Endothelial cell of umbilical vein (primary cell): Measurements from ENCODE around the gene RAPH1.

ENCODE experiments used
- CTCF ChIP-seq, 2 donors: IDR thresholded peaks; 1 replicate in 1 of 2; 2 replicates in 1 of 2; pipeline ENCODE4 v1.5.1; 2011; ENCODE audit warnings: low read length in 2 of 2, mild to moderate bottlenecking in 2 of 2, moderate library complexity in 2 of 2, control low read depth in 1 of 2, inconsistent platforms in 1 of 2, low read depth in 1 of 2; ENCODE audit not compliant: insufficient read depth in 1 of 2; ENCODE audit errors: extremely low read depth in 1 of 2
- EZH2 ChIP-seq: IDR thresholded peaks from 2 replicates; pipeline ENCODE4 v1.6.1; 2012; ENCODE audit warnings: borderline replicate concordance, low read depth, mild to moderate bottlenecking, moderate library complexity, low read length, inconsistent platforms; ENCODE audit not compliant: severe bottlenecking

GRCh38 chr2:203584784-203585183, 49.7 kb upstream of the RAPH1 start:
- TF ChIP-seq EZH2, result no peak
- no peak for TF ChIP-seq CTCF (IDR thresholded peaks at IDR 0.05; ENCODE audit: extremely low read depth in 1 of 2, insufficient read depth in 1 of 2, low read depth in 1 of 2, low read length in 2 of 2)
